ENCODE data around the gene GRAP2.

Gene GRAP2

DNA sequence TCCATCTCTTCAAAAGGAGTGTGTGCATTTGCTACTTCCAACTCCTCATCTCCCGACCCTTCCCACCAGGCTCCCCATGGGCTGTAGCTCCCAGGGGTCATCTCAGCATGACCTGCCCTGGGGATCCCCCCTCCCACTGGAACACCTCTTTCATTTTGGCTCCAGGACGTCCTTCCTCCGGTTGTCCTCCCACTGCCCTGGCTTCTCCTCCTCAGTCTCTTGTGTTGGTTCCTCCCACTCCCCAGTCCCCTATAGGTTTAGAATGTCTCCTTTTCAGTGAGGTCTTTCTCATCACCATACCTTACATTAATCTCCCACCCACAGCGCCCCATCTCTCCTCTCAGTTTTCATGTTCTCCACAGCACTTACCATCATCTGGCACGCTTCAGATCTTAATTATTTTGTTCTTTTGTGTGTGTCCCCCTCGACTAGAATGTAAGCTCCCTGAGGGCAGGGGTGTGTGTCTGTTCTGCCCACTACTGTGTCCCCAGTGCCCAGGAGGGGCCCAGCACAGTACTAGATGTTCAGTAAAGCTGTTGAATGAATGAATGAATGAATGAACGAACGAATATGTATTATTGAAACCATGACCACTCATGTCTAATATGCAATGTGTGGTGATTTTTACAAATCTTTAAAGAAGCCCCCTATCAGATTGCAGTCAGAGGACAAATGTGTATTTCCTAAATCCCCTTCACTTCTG is 57.3 kb downstream of the GRAP2 start:
- Histone ChIP-seq H3K4me3 (ENCODE audit: low read length in 2 of 2) (no peak overlapping the region), H3K9me3 (ENCODE audit: control insufficient read depth in 2 of 2, low read length in 2 of 2) (no peaks in the 10 kb centered on the region), H3K27me3 (ENCODE audit: control insufficient read depth in 1 of 2, insufficient read depth in 2 of 2, low read length in 2 of 2) (peaks cover 0 to 12% of the 10 kb centered on the region in 2 donors), H3K4me1 (ENCODE audit: control insufficient read depth, insufficient read depth, low read length) (no peaks in the 10 kb centered on the region), H3K27ac (ENCODE audit: low read length) (no peak overlapping the region), H3K9ac (ENCODE audit: low read length in 2 of 2) (no peak overlapping the region), H3K36me3 (ENCODE audit: control insufficient read depth in 2 of 2, insufficient read depth in 2 of 2, low read length in 2 of 2) (no peaks in the 10 kb centered on the region)

DNA sequence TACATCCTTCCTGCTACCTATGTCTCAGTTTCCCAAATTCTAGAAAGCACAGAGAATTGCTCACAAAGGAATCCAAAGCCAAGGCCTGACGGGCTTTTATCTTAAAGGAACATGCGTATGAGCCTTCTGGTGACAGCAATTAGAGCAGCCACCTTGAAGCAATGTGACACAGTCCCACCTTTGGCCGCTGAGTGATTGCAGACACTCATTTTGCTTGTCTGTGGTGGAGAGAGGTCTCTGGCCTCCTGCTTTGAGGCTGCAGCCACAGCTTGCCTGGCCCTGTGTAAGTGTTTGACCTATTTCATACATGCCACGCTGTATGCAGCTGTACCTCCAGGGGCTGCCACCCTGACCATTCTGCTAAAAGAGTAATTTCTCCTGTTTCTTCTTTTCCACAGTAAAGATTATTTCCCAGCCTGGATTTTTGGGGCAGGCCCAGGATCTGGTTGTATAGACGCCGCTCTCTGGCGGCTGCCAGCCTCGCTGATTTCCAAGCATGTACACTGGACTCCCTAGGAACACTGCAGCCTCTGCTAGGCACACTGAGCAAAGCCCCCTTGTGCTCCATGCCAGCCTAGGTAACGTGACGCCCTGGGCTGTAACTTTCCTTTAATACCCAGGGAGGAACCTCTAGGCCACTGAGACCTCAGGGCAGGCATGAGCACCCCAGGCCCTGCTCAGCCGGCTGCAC is 58.2 kb downstream of the GRAP2 start:
- Histone ChIP-seq H3K27me3 (ENCODE audit: control insufficient read depth in 1 of 2, insufficient read depth in 2 of 2, low read length in 2 of 2) (peaks cover 0 to 12% of the 10 kb centered on the region in 2 donors), H3K9me3 (ENCODE audit: control insufficient read depth in 2 of 2, low read length in 2 of 2) (no peaks in the 10 kb centered on the region), H3K4me1 (ENCODE audit: control insufficient read depth, insufficient read depth, low read length) (no peaks in the 10 kb centered on the region), H3K27ac (ENCODE audit: low read length) (no peak overlapping the region), H3K9ac (ENCODE audit: low read length in 2 of 2) (no peak overlapping the region), H3K4me3 (ENCODE audit: low read length in 2 of 2) (no peak overlapping the region), H3K36me3 (ENCODE audit: control insufficient read depth in 2 of 2, insufficient read depth in 2 of 2, low read length in 2 of 2) (no peaks in the 10 kb centered on the region)

DNA sequence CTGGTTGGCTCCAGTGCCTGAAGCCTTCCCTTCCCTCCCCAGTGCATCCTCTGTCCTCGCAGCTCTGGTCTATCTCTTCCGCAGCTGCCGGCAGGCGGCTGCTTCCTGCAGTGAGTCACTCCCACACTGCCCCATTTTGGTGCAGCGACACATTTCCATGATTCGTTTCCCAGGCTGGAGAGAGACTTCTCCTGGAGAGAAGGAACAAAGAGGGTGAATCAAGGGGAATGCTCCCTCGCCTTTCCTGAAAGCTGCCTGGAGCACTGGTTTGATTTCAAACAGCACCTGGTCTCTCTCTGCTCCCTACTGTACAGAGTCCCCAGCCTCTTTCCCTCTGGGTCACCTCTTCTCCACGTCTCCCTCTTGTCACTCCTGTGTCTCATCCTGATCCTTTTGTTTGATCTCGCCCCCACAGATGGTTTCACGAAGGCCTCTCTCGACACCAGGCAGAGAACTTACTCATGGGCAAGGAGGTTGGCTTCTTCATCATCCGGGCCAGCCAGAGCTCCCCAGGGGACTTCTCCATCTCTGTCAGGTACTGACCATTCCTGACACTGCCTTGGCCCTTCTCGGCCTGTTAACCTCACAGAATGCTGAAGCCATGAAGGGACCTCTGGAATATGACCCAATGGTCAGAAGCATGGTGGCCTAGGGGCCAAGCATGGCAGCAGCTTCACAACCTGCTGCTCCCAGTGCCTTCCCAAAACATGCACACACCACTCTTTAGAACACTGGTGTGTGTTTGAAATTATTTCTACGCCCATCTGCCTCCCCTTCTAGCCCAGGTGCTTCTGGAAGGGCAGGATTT is 59.0 kb downstream of the GRAP2 start, which contains the start of gene TMA7B:
TMA7B (plus strand) TSS at position 758 of the 808 bp plus-strand sequence. CDS start 3,978 bp downstream, outside the sequence.
- no peak within 1 kb of the TSS for H3K4me3 ChIP-seq (ENCODE audit: low read length in 2 of 2)
- no peaks in the 10 kb centered on the region for H3K36me3 ChIP-seq (ENCODE audit: control insufficient read depth in 2 of 2, insufficient read depth in 2 of 2, low read length in 2 of 2)
- peaks cover 0 to 12% of the 10 kb centered on the region in 2 donors for H3K27me3 ChIP-seq (ENCODE audit: control insufficient read depth in 1 of 2, insufficient read depth in 2 of 2, low read length in 2 of 2)
- no peaks in the 10 kb centered on the region for H3K4me1 ChIP-seq (ENCODE audit: control insufficient read depth, insufficient read depth, low read length)
- no peak within 1 kb of the TSS for H3K27ac ChIP-seq (ENCODE audit: low read length)
- H3K9ac ChIP-seq (ENCODE audit: low read length in 2 of 2), result no peak within 1 kb of the TSS
- no peaks in the 10 kb centered on the region for H3K9me3 ChIP-seq (ENCODE audit: control insufficient read depth in 2 of 2, low read length in 2 of 2)

DNA sequence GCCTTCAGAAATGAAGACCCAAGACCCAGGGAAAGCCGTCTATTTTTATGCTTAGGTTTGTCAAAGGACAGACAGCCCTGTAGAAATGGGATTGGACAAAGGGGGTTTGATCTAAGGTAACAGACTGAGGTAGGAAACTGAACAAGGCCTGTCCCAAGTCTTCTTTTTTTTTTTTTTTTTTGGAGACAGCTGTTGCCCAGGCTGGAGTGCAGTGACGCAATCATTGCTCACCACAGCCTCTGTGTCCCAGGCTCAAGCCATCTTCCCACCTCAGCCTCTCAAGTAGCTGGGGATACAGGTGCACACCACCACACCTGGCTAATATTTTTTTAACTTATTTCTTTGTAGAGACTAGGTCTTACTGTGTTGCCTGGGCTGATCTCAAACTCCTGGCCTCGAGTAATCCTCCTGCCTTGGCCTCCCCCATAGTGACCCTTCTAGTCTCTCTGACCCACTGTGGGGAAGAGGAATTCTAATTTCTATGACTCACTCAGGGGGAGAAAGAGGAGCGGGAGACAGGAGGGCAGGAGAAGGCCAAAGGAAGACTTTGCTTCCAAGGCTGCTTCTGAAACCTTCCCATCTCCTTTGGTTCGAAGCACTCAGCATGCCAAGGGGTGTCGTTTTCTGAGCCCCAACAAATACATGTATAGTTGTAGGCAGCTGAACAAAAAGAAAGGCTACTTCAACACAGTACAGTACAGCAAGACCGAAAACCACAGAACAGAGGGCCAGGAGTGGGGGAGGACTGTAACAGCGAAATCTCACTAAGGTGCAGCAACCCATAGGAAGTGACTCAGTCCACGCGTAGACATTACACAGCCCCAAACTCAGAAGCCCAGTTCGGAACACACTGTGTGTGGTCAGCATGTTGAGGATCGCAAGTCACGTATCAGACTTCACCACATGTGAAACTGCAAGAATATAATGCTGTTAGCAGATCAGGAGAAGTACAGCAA is 60.2 kb downstream of the GRAP2 start:
- H3K27me3 ChIP-seq (ENCODE audit: control insufficient read depth in 1 of 2, insufficient read depth in 2 of 2, low read length in 2 of 2), result peaks cover 0 to 18% of the 10 kb centered on the region in 2 donors
- H3K36me3 ChIP-seq (ENCODE audit: control insufficient read depth in 2 of 2, insufficient read depth in 2 of 2, low read length in 2 of 2), result no peaks in the 10 kb centered on the region
- no peak overlapping the region for H3K9ac ChIP-seq (ENCODE audit: low read length in 2 of 2)
- no peak overlapping the region for H3K27ac ChIP-seq (ENCODE audit: low read length)
- H3K4me3 ChIP-seq (ENCODE audit: low read length in 2 of 2), result no peak overlapping the region
- H3K9me3 ChIP-seq (ENCODE audit: control insufficient read depth in 2 of 2, low read length in 2 of 2), result no peaks in the 10 kb centered on the region
- no peaks in the 10 kb centered on the region for H3K4me1 ChIP-seq (ENCODE audit: control insufficient read depth, insufficient read depth, low read length)

DNA sequence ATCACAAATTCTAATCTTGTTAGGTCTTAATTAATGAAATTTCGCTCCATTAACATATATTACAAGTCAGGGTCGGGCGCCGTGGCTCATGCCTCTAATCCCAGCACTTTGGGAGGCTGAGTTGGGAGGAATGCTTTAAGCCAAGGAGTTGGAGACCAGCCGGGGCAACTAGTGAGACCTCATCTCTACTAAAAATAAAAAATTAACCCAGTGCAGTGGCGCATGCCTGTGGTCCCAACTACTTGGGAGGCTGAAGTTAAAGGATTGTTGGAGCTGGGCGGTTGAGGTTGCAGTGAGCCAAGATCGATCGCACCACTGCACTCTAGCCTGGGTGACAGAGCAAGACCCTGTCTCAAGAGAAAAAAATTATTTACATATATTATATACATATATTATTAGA is 61.2 kb downstream of the GRAP2 start:
- Histone ChIP-seq H3K27ac (ENCODE audit: low read length) (no peak overlapping the region), H3K9ac (ENCODE audit: low read length in 2 of 2) (no peak overlapping the region), H3K4me3 (ENCODE audit: low read length in 2 of 2) (no peak overlapping the region), H3K9me3 (ENCODE audit: control insufficient read depth in 2 of 2, low read length in 2 of 2) (no peaks in the 10 kb centered on the region), H3K27me3 (ENCODE audit: control insufficient read depth in 1 of 2, insufficient read depth in 2 of 2, low read length in 2 of 2) (peaks cover 0 to 19% of the 10 kb centered on the region in 2 donors), H3K4me1 (ENCODE audit: control insufficient read depth, insufficient read depth, low read length) (no peaks in the 10 kb centered on the region), H3K36me3 (ENCODE audit: control insufficient read depth in 2 of 2, insufficient read depth in 2 of 2, low read length in 2 of 2) (no peaks in the 10 kb centered on the region)

DNA sequence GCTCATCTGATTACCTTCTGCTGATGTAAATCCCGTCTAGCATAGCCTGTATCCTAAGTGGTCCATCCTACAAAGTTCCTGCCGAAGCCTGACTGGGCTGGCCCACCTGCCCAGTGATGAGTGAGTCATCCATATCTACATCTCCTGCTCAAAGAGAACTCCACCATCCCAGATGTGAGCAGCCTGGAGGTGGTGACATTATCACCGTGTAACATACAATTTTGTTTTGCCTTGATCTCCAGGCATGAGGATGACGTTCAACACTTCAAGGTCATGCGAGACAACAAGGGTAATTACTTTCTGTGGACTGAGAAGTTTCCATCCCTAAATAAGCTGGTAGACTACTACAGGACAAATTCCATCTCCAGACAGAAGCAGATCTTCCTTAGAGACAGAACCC is 64.9 kb downstream of the GRAP2 start:
- no peaks in the 10 kb centered on the region for H3K4me1 ChIP-seq (ENCODE audit: control insufficient read depth, insufficient read depth, low read length)

DNA sequence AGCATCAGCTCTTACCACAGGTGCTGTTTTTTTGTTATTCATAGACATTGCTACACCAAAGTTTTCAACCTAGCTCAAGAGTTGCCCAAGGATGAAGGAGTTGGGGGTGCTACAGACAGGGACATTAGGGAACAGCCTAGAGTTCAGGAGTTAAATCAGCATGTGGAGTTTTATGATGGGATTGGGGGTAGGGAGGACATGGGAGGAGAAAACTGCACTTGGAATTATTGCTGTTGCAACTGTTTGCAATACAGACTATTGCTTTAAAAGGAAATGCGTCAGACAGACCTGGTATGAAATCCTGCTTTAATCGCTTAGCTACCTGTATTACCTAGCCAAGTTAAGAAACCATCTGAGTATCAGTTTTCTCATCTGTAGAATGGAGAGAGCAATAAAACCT is 65.6 kb downstream of the GRAP2 start:
- Histone ChIP-seq H3K36me3 (ENCODE audit: control insufficient read depth in 2 of 2, insufficient read depth in 2 of 2, low read length in 2 of 2) (no peaks in the 10 kb centered on the region), H3K27me3 (ENCODE audit: control insufficient read depth in 1 of 2, insufficient read depth in 2 of 2, low read length in 2 of 2) (peaks cover 15 to 19% of the 10 kb centered on the region in 2 donors), H3K4me3 (ENCODE audit: low read length in 2 of 2) (no peak overlapping the region), H3K4me1 (ENCODE audit: control insufficient read depth, insufficient read depth, low read length) (no peaks in the 10 kb centered on the region), H3K27ac (ENCODE audit: low read length) (no peak overlapping the region), H3K9me3 (ENCODE audit: control insufficient read depth in 2 of 2, low read length in 2 of 2) (no peaks in the 10 kb centered on the region), H3K9ac (ENCODE audit: low read length in 2 of 2) (no peak overlapping the region)

More for the DNA sequence above, 64.9 kb downstream of the GRAP2 start:
- H3K4me3 ChIP-seq (ENCODE audit: low read length in 2 of 2), result no peak overlapping the region
- no peak overlapping the region for H3K9ac ChIP-seq (ENCODE audit: low read length in 2 of 2)
- no peaks in the 10 kb centered on the region for H3K36me3 ChIP-seq (ENCODE audit: control insufficient read depth in 2 of 2, insufficient read depth in 2 of 2, low read length in 2 of 2)
- no peaks in the 10 kb centered on the region for H3K9me3 ChIP-seq (ENCODE audit: control insufficient read depth in 2 of 2, low read length in 2 of 2)
- H3K27ac ChIP-seq (ENCODE audit: low read length), result no peak overlapping the region
- peaks cover 10 to 21% of the 10 kb centered on the region in 2 donors for H3K27me3 ChIP-seq (ENCODE audit: control insufficient read depth in 1 of 2, insufficient read depth in 2 of 2, low read length in 2 of 2)

DNA sequence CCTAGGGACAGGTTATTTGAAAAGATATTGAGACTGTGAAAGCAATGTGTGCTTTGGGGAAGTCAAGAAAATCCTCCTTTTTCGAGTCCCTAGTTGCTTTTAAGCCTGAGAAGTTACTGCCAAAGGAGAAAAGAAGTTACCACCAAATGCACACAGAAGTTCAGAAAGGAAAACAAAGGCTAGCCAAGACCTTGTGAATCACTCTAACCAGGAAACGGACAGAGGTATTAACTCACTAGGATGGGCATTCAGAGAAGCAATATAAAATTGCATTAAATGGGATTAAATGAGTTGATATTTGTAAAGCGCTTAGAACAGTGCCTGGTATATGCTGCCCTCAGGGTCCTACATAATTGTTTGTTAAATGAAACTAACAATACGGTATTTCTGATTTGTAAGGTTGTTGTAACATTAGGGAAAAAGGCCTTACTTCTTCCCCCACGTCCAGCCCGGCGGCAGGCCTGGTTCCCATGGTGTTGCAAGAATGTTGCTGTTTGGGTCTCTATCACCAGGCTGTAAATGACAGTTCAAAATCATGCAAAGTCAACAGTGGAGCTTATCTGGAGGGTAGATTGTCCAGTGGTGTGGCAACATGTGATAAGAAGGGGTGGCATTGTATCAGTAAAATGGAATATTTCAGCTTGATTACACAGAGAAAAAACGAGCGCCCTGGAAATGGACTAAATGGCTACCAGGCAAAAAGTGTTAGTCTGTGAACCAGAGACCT is 66.4 kb downstream of the GRAP2 start:
- Histone ChIP-seq H3K9me3 (ENCODE audit: control insufficient read depth in 2 of 2, low read length in 2 of 2) (no peaks in the 10 kb centered on the region), H3K9ac (ENCODE audit: low read length in 2 of 2) (no peak overlapping the region), H3K27ac (ENCODE audit: low read length) (no peak overlapping the region), H3K36me3 (ENCODE audit: control insufficient read depth in 2 of 2, insufficient read depth in 2 of 2, low read length in 2 of 2) (no peaks in the 10 kb centered on the region), H3K4me3 (ENCODE audit: low read length in 2 of 2) (no peak overlapping the region), H3K27me3 (ENCODE audit: control insufficient read depth in 1 of 2, insufficient read depth in 2 of 2, low read length in 2 of 2) (peaks cover 20 to 23% of the 10 kb centered on the region in 2 donors), H3K4me1 (ENCODE audit: control insufficient read depth, insufficient read depth, low read length) (no peaks in the 10 kb centered on the region)

DNA sequence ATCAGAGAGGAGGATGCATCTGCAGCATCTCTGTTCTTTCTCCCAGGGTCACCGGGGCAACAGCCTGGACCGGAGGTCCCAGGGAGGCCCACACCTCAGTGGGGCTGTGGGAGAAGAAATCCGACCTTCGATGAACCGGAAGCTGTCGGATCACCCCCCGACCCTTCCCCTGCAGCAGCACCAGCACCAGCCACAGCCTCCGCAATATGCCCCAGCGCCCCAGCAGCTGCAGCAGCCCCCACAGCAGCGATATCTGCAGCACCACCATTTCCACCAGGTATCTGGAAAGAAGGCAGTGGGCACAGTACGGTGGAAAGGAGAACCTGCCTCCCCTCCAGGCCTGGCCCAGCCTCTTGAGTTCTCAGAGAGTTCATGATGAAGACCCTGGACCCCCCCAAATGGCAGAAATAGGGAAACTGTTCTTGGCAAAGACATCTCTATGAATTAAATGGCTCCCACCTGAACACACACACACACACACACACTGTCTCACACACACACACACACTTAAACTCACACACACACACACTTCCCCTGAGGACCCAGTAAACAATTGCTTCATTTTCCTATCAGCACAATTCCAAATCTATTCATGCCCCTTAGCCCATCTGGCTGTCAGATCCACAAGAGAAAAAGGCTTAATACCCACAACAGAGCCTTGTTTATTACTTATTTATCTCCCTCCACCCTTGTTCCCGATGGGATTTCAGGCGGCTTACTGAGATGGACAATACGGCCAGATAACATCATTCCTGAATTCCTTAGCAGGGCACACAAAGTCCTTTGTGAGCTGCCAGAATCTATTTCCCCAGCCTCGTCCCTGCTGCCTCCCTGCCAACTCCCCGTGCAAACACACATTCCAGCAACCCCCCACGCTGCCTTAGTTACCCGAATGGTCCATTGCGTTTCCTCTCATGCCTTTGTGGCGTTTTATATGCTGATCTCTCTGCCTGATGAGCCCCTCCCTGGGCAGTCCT is 67.4 kb downstream of the GRAP2 start:
- Histone ChIP-seq H3K4me3 (ENCODE audit: low read length in 2 of 2) (no peak overlapping the region), H3K36me3 (ENCODE audit: control insufficient read depth in 2 of 2, insufficient read depth in 2 of 2, low read length in 2 of 2) (no peaks in the 10 kb centered on the region), H3K27me3 (ENCODE audit: control insufficient read depth in 1 of 2, insufficient read depth in 2 of 2, low read length in 2 of 2) (peaks cover 25 to 26% of the 10 kb centered on the region in 2 donors), H3K9ac (ENCODE audit: low read length in 2 of 2) (no peak overlapping the region), H3K9me3 (ENCODE audit: control insufficient read depth in 2 of 2, low read length in 2 of 2) (no peaks in the 10 kb centered on the region), H3K27ac (ENCODE audit: low read length) (no peak overlapping the region), H3K4me1 (ENCODE audit: control insufficient read depth, insufficient read depth, low read length) (no peaks in the 10 kb centered on the region)

All from stomach smooth muscle (tissue), 2 donors.